ENCODE results near the gene RCC1. TPM values are rescaled to one million over a fixed set of nuclear protein-coding genes. Genes with fewer than 3 reads are reported as not detected.

Gene RCC1
- polyA plus RNA-seq, 1 of the 3 experiments (the other 2 are of a cell fraction) = 61.0 TPM

GRCh38 chr1:28518745-28519341, 13.0 kb downstream of the RCC1 start:
- peak overlapping the region; percentile 75 for H3K4me2 ChIP-seq
- peak overlapping the region; percentile 86; the same call in 1 of the 2 replicates for H3K9ac ChIP-seq
- 12% methylated on average over 20 of the region's 21 CpGs for WGBS (ENCODE audit: low lambda C conversion rate)
- DNase-seq = no peak
- no peaks in the 10 kb centered on the region for H3K27me3 ChIP-seq (ENCODE audit: insufficient read depth)
- H3K9me2 ChIP-seq = no peaks in the 10 kb centered on the region
- H2AFZ ChIP-seq (ENCODE audit: low read depth) = no peak overlapping the region
- POLR2A ChIA-PET = interaction anchor here (0.7 to 1.9 kb wide), 3 partner anchors 63 to 84 kb away, joined by 3 to 21 read pairs (median 3); no protein-coding TSS in a partner anchor
- H3K36me3 ChIP-seq (replicated peaks in 1 of 2; ENCODE audit: control insufficient read depth in 1 of 2, insufficient read depth in 2 of 2, low read length in 1 of 2) = peaks cover 2 to 3% of the 10 kb centered on the region in 2 experiments
- CTCF ChIA-PET = interaction anchor here (0.6 to 4.6 kb wide), 19 partner anchors 9 to 516 kb away, joined by 3 to 46 read pairs (median 3); partner anchors contain the start of gene TRNAU1AP
- H3K4me3 ChIP-seq (ENCODE audit: low read depth in 2 of 2, low read length in 1 of 2) = peak overlapping the region; percentile 59 to 70
- peaks cover 28% of the 10 kb centered on the region for H4K20me1 ChIP-seq (ENCODE audit: insufficient read depth)
- H3K79me2 ChIP-seq (ENCODE audit: insufficient read depth) = peaks cover 54% of the 10 kb centered on the region
- H3F3A ChIP-seq (replicated peaks; ENCODE audit: insufficient read depth) = peaks cover 46% of the 10 kb centered on the region
- peaks cover 4 to 12% of the 10 kb centered on the region in 2 experiments; a peak in 2 of 4 replicates for H3K4me1 ChIP-seq (ENCODE audit: control insufficient read depth in 1 of 2, insufficient read depth in 2 of 2, low read depth in 1 of 2, low read length in 1 of 2)
- H3K9me3 ChIP-seq = no peaks in the 10 kb centered on the region
- peak overlapping the region; percentile 22 to 76; a peak in 2 of 4 replicates for H3K27ac ChIP-seq (ENCODE audit: low read depth in 2 of 2, low read length in 1 of 2)
- TF ChIP-seq RCOR1 (IDR thresholded peaks at IDR 0.05; ENCODE audit: low read length) (no peak), YY1 (IDR thresholded peaks at IDR 0.05; ENCODE audit: low read depth) (no peak), MXI1 (IDR thresholded peaks at IDR 0.05; ENCODE audit: low read depth, low read length) (0 out of 2 replicates have a peak, but pooled peaks have one; percentile 16), FOSL2 (IDR thresholded peaks at IDR 0.05; ENCODE audit: borderline replicate concordance, low read depth) (no peak), EP300 (IDR thresholded peaks at IDR 0.05; ENCODE audit: borderline replicate concordance in 1 of 2, low read depth in 1 of 2, low read length in 1 of 2) (no peak), TCF12 (IDR thresholded peaks at IDR 0.05) (no peak), USF2 (IDR thresholded peaks at IDR 0.05; ENCODE audit: borderline replicate concordance, low read depth, low read length) (no peak), RXRA (IDR thresholded peaks at IDR 0.05; ENCODE audit: borderline replicate concordance, low read depth) (no peak), TAF1 (IDR thresholded peaks at IDR 0.05; ENCODE audit: borderline replicate concordance, low read depth, low read length) (no peak), EZH2phosphoT487 (IDR thresholded peaks at IDR 0.05; ENCODE audit: borderline replicate concordance, low read depth) (no peak), GABPA (IDR thresholded peaks at IDR 0.05; ENCODE audit: low read depth) (no peak), NFIC (IDR thresholded peaks at IDR 0.05; ENCODE audit: borderline replicate concordance) (no peak), JUND (IDR thresholded peaks at IDR 0.05) (no peak), CTCF (IDR thresholded peaks at IDR 0.05) (no peak), GATA2 (CRISPR knock-in tag; IDR thresholded peaks at IDR 0.05) (no peak), ELF1 (IDR thresholded peaks at IDR 0.05) (no peak), FOXM1 (IDR thresholded peaks at IDR 0.05; ENCODE audit: low read depth) (no peak), PBX3 (IDR thresholded peaks at IDR 0.05) (no peak), ZBTB33 (IDR thresholded peaks at IDR 0.05; ENCODE audit: borderline replicate concordance, low read depth) (no peak), MEF2A (IDR thresholded peaks at IDR 0.05; ENCODE audit: borderline replicate concordance, low read depth) (no peak)
- TF ChIP-seq, protein P1, sequence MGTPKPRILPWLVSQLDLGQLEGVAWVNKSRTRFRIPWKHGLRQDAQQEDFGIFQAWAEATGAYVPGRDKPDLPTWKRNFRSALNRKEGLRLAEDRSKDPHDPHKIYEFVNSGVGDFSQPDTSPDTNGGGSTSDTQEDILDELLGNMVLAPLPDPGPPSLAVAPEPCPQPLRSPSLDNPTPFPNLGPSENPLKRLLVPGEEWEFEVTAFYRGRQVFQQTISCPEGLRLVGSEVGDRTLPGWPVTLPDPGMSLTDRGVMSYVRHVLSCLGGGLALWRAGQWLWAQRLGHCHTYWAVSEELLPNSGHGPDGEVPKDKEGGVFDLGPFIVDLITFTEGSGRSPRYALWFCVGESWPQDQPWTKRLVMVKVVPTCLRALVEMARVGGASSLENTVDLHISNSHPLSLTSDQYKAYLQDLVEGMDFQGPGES (IDR thresholded peaks at IDR 0.05; ENCODE audit: low read depth, low read length) = no peak
- TF ChIP-seq, protein P2, sequence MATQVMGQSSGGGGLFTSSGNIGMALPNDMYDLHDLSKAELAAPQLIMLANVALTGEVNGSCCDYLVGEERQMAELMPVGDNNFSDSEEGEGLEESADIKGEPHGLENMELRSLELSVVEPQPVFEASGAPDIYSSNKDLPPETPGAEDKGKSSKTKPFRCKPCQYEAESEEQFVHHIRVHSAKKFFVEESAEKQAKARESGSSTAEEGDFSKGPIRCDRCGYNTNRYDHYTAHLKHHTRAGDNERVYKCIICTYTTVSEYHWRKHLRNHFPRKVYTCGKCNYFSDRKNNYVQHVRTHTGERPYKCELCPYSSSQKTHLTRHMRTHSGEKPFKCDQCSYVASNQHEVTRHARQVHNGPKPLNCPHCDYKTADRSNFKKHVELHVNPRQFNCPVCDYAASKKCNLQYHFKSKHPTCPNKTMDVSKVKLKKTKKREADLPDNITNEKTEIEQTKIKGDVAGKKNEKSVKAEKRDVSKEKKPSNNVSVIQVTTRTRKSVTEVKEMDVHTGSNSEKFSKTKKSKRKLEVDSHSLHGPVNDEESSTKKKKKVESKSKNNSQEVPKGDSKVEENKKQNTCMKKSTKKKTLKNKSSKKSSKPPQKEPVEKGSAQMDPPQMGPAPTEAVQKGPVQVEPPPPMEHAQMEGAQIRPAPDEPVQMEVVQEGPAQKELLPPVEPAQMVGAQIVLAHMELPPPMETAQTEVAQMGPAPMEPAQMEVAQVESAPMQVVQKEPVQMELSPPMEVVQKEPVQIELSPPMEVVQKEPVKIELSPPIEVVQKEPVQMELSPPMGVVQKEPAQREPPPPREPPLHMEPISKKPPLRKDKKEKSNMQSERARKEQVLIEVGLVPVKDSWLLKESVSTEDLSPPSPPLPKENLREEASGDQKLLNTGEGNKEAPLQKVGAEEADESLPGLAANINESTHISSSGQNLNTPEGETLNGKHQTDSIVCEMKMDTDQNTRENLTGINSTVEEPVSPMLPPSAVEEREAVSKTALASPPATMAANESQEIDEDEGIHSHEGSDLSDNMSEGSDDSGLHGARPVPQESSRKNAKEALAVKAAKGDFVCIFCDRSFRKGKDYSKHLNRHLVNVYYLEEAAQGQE (IDR thresholded peaks at IDR 0.05; ENCODE audit: low read depth, low read length) = no peak

All from SK-N-SH (cell line).